OCI-LY3 (cell line): ENCODE measurements around the gene TMEM26.

ENCODE experiments used
- H2AFZ ChIP-seq: fragments of 200-600, 300-600 bp; shearing (Covaris generic); 2 replicates; pipeline ENCODE4 v1.6.0; 2014; ENCODE audit warnings: antibody characterized with exemption, low read depth, low read length
- H3K27ac ChIP-seq: fragments of 200-600, 300-600 bp; sonication (generic); 2 replicates; pipeline ENCODE4 v1.5.1; 2014; ENCODE audit warnings: mild to moderate bottlenecking, low read length, moderate library complexity, mixed read lengths
- H3K27me3 ChIP-seq: fragments of 200-600, 300-600 bp; sonication (generic); 2 replicates; pipeline ENCODE4 v1.6.1; 2014; ENCODE audit warnings: low read depth, low read length, mixed read lengths
- H3K36me3 ChIP-seq: fragments of 200-600, 300-600 bp; sonication (generic); replicated peaks from 2 replicates; pipeline ENCODE3; 2014; ENCODE audit warnings: low read depth, low read length, mixed read lengths
- H3K4me1 ChIP-seq: fragments of 300-600, 200-600 bp; sonication (generic); 2 replicates; pipeline ENCODE4 v1.6.1; 2014; ENCODE audit warnings: low read length, mixed read lengths
- H3K4me2 ChIP-seq: fragments of 200-600, 300-600 bp; sonication (generic); 2 replicates; pipeline ENCODE4 v1.6.1; 2014; ENCODE audit warnings: low read length, mixed read lengths
- H3K4me3 ChIP-seq: fragments of 300-600, 200-600 bp; sonication (generic); 2 replicates; pipeline ENCODE4 v1.5.1; 2014; ENCODE audit warnings: antibody characterized with exemption, mild to moderate bottlenecking, low read length, moderate library complexity
- H3K79me2 ChIP-seq: fragments of 300-600, 200-600 bp; shearing (Covaris generic); 2 replicates; pipeline ENCODE4 v1.6.1; 2014; ENCODE audit warnings: mild to moderate bottlenecking, low read length, mixed read lengths
- H3K9ac ChIP-seq: fragments of 300-600, 200-600 bp; shearing (Covaris generic); 2 replicates; pipeline ENCODE4 v1.6.0; 2014; ENCODE audit warnings: mild to moderate bottlenecking, low read length, moderate library complexity
- H3K9me3 ChIP-seq: fragments of 200-600, 300-600 bp; shearing (Covaris generic); 2 replicates; pipeline ENCODE4 v1.6.1; 2014; ENCODE audit warnings: low read length, mixed read lengths; ENCODE audit not compliant: insufficient read depth
- H4K20me1 ChIP-seq: fragments of 200-600, 300-600 bp; sonication (generic); 2 replicates; pipeline ENCODE4 v1.6.1; 2016; ENCODE audit warnings: low read length, mixed read lengths; ENCODE audit not compliant: insufficient read depth
- EZH2phosphoT487 ChIP-seq: fragments of 200-600 bp; shearing (Covaris generic); IDR thresholded peaks from 2 replicates; pipeline ENCODE4 v1.6.1; 2018; ENCODE audit warnings: antibody characterized with exemption, mixed run types, low read depth
- TF ChIP-seq, protein P1 (sequence below): fragments of 200-600, 300-600 bp; sonication (generic); IDR thresholded peaks from 2 replicates; pipeline ENCODE4 v1.5.1; 2014; ENCODE audit warnings: antibody characterized with exemption, low read length, low read depth

TMEM26 gene

GRCh38 chr10:61399406-61399805 is 53.8 kb downstream of the TMEM26 start:
- Histone ChIP-seq H3K27ac (no peak overlapping the region), H3K9me3 (no peaks in the 10 kb centered on the region), H3K27me3 (no peaks in the 10 kb centered on the region), H2AFZ (no peak overlapping the region), H3K4me2 (no peak overlapping the region), H3K36me3 (no peaks in the 10 kb centered on the region), H3K9ac (no peak overlapping the region), H3K79me2 (no peaks in the 10 kb centered on the region), H3K4me1 (peaks cover 24% of the 10 kb centered on the region), H4K20me1 (no peaks in the 10 kb centered on the region), H3K4me3 (no peak overlapping the region)
- no peak for TF ChIP-seq EZH2phosphoT487
- TF ChIP-seq, protein P1, sequence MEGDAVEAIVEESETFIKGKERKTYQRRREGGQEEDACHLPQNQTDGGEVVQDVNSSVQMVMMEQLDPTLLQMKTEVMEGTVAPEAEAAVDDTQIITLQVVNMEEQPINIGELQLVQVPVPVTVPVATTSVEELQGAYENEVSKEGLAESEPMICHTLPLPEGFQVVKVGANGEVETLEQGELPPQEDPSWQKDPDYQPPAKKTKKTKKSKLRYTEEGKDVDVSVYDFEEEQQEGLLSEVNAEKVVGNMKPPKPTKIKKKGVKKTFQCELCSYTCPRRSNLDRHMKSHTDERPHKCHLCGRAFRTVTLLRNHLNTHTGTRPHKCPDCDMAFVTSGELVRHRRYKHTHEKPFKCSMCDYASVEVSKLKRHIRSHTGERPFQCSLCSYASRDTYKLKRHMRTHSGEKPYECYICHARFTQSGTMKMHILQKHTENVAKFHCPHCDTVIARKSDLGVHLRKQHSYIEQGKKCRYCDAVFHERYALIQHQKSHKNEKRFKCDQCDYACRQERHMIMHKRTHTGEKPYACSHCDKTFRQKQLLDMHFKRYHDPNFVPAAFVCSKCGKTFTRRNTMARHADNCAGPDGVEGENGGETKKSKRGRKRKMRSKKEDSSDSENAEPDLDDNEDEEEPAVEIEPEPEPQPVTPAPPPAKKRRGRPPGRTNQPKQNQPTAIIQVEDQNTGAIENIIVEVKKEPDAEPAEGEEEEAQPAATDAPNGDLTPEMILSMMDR: no peak

DNA sequence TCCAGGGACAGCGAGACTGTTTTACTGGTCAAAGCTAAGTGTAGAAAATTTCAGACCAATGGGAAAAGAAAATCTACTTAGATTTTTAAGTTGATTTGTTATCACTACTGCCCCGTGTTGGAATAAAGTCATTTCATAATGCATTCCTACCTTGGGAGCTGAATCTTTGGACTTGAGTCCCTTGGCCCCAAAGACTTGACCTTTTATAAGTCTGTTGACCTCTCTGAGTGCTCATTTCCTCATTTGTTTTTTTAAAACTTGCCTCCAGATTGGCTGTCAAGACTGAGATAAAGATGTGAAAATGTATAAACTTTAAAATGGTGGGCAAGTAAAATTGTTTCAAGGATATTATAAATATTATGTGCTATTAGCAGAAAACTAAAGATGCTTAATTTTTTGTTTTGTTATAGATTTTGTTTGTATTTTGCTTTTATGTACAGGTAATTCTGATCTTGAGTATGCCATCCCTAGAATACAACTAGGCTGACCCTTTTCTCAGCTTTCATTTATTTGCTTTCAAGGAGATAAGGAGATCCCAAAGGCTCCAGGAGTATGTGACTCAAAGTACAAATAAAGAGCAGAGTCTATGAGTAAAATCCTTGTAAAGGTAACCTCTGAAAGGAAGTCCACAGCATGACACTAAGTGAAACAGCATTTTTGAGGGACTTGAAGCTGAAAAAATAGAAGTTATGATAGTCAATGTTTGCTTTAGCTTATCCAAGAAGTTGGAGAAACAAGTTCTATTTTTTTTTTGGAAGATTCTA is 54.6 kb downstream of the TMEM26 start:
- H3K4me3 ChIP-seq: no peak overlapping the region
- H3K27me3 ChIP-seq: no peaks in the 10 kb centered on the region
- H2AFZ ChIP-seq: no peak overlapping the region
- H3K36me3 ChIP-seq: no peaks in the 10 kb centered on the region
- H3K9me3 ChIP-seq: no peaks in the 10 kb centered on the region
- no peaks in the 10 kb centered on the region for H4K20me1 ChIP-seq
- H3K4me2 ChIP-seq: no peak overlapping the region
- H3K79me2 ChIP-seq: no peaks in the 10 kb centered on the region
- H3K9ac ChIP-seq: no peak overlapping the region
- peaks cover 24% of the 10 kb centered on the region for H3K4me1 ChIP-seq
- no peak for TF ChIP-seq EZH2phosphoT487
- TF ChIP-seq, protein P1: no peak
- no peak overlapping the region for H3K27ac ChIP-seq

GRCh38 chr10:61397175-61397986 is 55.8 kb downstream of the TMEM26 start:
- H4K20me1 ChIP-seq: no peaks in the 10 kb centered on the region
- H2AFZ ChIP-seq: no peak overlapping the region
- no peak overlapping the region for H3K4me3 ChIP-seq
- no peaks in the 10 kb centered on the region for H3K27me3 ChIP-seq
- no peak overlapping the region for H3K9ac ChIP-seq
- no peaks in the 10 kb centered on the region for H3K36me3 ChIP-seq
- no peak for TF ChIP-seq EZH2phosphoT487
- TF ChIP-seq, protein P1: no peak
- no peaks in the 10 kb centered on the region for H3K9me3 ChIP-seq
- H3K27ac ChIP-seq: peak overlapping the region; percentile 12; the same call in 1 of the 2 replicates
- H3K79me2 ChIP-seq: no peaks in the 10 kb centered on the region
- H3K4me1 ChIP-seq: peaks cover 24% of the 10 kb centered on the region
- peak overlapping the region; percentile 55 for H3K4me2 ChIP-seq

GRCh38 chr10:61391281-61391680 is 61.9 kb downstream of the TMEM26 start:
- TF ChIP-seq, protein P1: no peak
- no peak for TF ChIP-seq EZH2phosphoT487
- Histone ChIP-seq H3K79me2 (no peaks in the 10 kb centered on the region), H3K9me3 (no peaks in the 10 kb centered on the region), H3K9ac (peak overlapping the region; percentile 17; the same call in 1 of the 2 replicates), H3K4me3 (peak overlapping the region; percentile 23), H3K36me3 (no peaks in the 10 kb centered on the region), H2AFZ (no peak overlapping the region), H3K4me1 (peaks cover 24% of the 10 kb centered on the region), H3K27me3 (no peaks in the 10 kb centered on the region), H3K27ac (peak overlapping the region; percentile 28), H3K4me2 (peak overlapping the region; percentile 55), H4K20me1 (no peaks in the 10 kb centered on the region)
